NCI-H2029 treated with DMSO at 0.1 percent for 48 hours (cell line): Measurements from ENCODE around the gene WDR72.
"Not testable (repeated sequence)": the region's sequence is repeated elsewhere in the genome, so short reads cannot be mapped to it uniquely, and the experiment has no call there.

Experiments used
- DNase-seq: peaks from one replicate; lab custom pipeline; 2025; lab: John Stamatoyannopoulos, UW

The WDR72 gene

DNA sequence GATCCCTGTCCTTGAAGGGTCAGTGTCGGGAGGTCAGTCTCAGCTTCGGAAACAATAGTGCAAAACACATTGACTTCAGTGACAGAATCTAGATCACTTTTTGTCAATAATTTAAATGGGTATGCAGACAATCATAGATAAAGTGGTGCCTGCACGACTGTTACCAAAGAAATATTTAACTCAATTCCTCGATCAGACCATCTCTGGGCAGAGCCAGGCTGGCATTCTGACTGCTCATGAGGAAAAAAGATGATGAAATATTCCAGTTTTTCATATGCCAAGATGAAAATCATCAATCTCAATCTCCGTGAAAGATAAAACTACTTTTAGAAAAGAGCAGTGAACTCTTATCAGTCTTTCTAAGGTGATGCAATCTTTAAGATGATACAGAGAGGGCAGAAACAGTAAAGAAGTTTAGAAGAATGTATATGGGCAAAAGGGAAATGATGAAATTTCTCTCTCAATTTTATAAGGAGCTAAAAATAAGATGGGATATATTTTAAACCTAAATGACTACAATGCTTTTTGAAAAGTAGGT, 169.9 kb downstream of the WDR72 start:
- no peak for DNase-seq

DNA sequence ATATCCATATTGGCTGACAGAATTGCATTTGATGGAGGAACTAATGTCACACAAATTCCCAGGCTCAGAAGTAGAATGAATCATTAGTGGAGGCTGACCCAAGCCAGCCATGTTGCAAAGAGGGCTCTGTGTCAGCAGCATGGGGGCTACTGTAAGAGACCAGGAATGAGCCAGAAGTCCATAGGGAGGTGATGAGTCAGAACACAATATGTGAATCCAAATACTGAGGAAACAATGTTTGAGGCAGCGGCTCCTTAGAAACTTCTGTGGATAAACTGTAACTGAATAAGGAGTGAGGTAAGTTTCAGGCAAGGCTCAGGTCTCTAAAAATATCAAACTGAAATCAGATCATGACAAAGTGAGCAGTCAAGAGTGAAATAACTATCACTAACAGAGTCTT, 170.7 kb downstream of the WDR72 start:
- no peak for DNase-seq

DNA sequence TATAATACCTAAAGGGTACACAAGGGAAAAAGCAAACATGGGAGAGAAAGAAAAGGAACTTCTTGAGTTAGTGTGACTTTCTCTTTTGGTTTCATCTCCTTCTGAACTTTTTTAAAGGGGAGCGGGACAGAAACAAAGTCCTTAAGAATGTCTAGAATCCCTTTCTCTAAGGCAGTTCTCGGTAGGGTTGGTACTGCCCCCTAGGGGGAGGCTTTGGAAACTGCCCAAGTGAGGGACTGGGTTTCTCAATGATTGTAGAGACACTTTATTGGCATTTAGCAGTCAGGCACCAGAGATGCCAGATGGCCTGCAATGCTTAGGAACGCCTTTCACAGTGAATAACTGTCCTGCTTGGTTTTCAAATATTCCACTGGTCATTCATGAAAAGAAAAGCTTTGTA, 172.7 kb downstream of the WDR72 start:
- no peak for DNase-seq

DNA sequence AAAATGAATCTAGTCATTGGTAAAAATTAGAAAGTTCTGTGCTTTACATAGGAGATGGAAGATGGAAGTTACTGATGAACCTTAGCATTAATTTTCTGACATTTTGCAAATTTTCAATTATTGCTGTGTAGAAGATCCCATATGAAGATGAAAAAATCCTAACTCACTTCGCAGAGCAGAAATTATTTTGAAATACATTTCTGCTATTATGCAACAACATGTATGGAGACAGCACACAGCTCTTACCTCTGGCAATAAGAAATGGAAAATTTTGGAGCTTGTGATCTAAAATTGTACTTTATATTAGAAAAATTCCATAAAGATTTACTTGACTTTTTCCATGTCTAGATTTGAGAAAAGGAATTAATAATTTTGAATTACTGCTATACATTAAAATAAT, 177.9 kb downstream of the WDR72 start:
- no peak for DNase-seq

DNA sequence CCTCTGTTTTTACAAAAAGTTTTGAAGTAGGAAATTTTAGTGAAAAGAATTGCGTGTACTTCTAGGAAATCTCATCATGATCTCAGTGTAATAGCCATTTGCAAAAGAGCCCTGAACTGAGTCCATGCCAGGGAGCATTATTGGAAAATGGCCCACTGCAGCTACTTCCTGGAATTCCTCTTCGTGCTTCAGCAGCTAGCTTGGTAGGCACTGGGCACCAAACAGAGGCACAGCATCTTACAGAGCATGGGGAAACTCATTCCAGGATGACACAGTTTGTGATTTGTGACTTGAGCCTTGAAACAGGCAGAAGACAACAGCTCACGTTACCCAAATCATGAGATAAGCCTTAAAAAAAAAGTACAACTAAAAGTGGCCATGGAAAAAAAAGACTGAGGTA, 179.1 kb downstream of the WDR72 start:
- DNase-seq, result peak; percentile 10

DNA sequence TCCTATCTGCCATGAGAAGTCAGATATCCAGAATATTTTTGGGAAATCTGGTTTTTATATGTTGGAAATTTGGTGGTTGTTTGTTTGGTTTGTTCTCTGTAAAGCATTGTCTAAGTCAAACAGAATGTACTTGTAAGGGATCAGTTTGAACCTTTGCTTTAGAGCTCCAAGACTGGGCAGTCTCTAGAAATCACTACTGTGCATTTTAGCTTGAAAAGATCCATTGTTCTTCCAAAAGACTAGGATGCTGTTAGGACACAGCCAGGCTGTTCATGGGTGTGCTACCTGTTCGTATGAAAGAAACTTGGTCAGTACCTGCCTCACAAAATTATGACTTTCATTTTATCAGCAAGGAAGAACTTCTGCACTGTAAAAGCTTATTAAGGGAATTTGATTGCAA, 182.6 kb downstream of the WDR72 start:
- no peak for DNase-seq

DNA sequence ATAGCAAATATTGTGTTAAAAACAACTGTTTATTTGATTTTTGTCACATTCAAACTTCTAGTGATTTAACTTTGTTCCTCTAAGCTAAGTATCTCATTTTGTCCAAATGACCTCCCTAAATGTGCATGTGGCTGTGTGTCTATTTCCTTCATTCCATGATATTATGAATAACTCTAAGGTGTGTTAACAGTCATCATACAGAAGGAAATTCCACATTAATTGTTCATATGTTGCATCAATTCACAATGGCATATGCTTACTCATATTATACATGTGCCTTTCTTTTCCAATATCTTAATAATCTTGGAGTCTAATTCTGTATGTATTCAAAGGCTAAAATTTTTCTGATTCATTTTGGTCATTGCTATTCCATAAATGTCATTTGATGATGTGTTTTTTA, 186.4 kb downstream of the WDR72 start:
- DNase-seq, result no peak

DNA sequence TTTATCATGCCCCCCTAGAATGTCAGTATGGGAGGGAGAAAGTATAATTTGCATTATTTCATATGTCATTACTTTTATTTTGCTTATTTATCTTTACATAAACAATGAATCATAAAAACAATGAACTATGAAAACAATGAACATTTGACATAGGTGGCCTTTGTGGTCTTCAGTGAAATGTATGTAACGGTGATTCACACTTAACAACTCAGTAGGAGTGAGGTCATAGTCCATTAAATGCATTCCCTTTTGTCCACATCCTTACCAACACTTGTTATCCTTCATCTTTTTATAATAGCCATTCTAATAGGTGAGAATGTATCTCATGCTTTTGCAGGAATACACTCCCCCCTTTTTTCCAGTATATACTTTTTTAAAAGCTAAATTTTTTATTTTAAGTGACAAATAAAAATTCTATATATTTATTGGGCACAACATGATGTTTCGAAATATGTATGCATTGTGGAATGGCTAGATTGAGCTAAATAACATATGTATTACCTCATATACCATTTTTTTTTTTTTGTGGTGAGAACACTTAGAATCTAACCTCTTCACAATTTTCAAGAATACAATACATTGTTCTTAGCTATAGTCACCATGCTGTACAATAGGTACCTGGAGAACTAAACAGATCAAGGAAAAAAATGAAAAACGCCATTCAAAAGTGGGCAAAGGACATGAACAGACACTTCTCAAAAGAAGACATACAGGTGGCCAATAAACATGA, 189.5 kb downstream of the WDR72 start:
- no peak for DNase-seq

DNA sequence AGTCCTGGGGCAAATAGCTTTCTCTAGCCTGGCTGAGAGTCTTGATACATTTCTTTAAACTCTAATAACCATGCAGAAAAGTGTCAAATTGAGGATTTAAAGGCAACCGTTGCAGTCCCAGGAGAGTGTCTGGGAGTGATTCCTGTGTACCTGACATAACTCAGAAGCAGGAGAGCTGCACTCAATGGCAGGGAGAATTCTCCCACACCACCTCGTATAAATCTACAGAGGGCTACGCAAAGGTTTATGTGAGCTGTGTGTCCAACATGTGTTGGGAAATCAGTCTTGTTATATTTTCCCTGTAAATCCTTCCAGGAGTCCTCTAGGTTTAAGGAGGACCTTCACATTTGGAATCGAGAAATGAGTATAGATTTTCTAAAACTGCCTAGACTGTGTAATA, 192.6 kb downstream of the WDR72 start:
- no peak for DNase-seq

DNA sequence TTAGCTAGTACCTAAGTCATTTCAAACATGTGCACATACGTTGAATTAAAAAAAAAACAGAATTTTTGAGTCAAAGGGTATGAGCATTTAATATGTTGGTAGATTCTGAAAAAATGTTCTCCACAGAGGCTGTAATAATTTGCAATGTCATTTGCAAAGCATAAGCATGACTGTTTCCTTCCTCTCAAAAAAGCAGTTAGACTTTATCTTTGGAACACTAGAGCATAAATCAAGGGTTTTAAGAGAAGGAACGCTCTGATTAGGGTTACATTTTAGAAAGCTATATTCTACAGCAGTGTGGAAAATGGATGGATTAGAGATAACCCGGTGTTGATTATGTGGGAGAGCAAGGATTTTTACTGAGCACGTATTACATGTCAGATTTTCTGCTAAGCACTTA, 193.7 kb downstream of the WDR72 start:
- no peak for DNase-seq

DNA sequence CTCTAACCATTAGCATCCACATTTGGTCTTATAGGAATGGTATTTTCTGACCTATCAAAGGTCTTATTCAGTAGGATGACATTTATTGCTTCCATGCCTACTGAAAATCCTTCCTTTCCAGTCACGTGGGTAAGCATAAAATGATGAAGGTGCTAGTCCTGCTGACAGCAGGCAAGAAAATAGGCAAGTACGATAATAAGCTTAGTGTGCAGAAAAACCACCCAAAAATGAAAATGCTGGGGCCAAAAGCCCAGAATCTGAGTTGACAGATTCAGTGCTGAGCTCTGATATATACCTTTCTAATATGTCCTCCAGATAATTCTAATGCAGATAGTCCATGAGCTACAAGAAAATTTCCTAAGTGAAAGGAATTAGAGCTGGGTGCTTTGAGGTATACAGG, 194.8 kb downstream of the WDR72 start:
- no peak for DNase-seq

DNA sequence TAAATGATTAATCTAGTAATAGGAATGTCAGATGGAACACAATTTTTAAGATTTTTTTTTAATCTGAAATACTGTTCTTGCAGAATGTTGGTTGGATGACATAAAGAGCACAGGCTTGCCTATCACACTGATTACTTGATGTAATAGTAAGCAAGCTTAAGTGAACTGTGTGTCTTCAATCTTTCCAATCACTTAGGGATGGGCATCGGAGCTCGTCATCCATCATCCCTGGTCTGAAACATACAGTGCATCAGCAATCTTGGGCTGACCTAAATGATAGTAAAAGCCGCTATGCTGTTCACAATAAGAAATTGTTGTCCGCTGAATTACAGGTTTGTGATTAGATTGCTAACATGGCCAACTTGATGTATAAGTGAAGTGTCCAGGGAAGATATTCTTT, 195.8 kb downstream of the WDR72 start:
- DNase-seq, result no peak

DNA sequence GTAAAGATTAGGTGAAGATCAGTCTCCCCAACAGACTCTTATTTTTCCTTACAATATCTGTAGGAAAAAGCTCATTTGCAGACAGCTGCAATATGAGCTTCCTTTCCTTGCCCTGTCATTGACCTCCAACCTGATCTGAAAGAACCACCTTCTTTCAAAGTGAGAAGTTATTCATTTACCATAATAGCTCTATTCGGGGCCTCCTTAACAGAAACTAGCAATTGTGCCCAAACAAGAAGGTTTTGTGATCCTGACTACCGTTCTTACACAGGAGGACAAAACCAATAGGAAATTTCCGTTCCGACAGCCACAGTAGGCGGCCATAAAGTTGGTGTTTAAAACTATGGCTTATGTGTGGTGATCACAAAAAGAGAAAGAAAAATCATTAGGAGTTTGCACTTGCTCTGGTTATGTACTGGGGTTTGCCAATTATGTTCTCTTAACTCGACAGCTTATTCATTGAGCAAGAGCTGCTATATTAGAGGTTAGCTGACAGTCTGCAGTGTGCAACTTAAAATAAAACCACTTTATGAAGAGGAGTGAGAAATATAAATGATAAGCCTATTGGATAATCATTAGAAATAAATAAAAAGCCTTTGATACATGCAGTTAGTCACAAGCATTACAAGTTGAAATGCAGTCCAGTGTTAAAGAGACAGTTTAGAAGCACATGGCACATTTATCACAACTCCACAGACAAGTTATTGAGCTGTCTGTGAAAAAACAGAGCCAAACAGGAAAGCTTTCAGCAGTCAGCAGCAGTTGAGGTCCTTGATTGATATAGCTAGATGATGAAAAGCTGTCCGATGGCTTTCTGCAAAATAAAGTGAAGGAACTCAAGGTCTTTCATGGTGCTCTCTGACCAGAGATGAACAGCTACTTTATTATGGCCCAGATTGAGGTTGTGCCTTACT, 199.8 kb downstream of the WDR72 start:
- no peak for DNase-seq

DNA sequence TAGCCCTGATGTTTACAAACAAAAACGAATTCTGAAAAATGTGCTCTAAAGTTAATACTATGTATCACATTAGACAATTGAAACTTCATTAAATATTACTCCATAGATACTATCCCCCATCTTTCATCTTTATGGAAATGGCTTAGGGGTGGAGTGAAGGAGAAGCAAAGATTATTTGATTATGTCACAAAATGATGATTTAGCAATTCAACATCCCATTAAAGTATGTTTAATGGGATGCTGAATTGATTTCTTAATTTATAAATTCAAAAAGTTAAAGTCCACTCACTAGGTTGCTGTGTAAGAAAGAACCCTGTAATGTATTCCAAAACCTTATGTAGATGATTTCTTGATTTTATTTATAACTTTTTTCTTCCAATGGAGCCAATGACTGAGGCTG, 201.1 kb downstream of the WDR72 start:
- DNase-seq, result no peak

DNA sequence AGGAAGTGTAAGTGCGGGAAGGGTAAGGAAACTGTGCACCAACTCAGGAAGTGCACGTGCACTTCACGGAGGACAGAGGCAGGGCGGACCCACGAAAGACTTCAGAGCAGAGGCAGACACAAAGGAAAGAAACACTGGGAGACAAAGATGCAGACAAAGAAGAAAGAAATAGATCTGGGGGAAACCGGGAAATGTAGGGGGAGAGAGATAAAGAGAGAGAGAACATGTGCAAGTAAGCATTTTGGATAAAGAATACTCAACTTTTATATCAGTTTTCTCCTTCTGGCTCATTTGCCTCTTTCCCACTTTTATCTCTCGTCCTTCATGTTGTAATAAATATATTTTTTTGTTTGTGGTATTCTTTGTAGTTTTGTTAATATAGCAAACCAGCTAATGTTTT, 204.2 kb downstream of the WDR72 start:
- no peak for DNase-seq

DNA sequence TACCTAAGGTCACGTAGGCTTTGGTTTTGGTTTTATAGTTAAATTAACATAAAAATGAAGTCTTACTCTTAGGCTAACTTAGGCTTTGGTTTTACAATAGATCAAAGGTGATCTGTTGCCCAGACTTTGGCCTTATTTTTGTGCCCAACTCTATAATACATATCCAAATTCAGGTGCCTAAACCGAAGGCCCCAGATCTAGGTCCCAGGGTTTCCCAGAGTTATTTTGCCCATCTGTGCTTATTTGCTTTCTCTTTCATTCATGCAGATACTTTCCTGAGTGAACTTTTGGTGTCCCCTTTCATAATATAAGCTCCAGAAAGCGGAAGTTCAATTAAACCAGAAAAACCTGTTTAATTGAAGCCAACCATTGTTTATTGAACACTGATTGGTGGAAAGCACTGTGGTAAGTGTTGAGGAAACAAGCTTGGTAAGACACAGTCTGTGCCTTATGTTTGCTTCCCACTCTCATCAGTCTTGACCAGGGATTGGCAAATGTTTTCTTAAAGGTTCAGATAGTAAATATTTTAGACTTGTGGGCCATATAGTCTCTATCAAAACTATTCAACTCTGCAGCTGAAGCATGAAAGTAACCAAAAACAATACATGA, 209.7 kb downstream of the WDR72 start:
- peak; percentile 12 for DNase-seq

DNA sequence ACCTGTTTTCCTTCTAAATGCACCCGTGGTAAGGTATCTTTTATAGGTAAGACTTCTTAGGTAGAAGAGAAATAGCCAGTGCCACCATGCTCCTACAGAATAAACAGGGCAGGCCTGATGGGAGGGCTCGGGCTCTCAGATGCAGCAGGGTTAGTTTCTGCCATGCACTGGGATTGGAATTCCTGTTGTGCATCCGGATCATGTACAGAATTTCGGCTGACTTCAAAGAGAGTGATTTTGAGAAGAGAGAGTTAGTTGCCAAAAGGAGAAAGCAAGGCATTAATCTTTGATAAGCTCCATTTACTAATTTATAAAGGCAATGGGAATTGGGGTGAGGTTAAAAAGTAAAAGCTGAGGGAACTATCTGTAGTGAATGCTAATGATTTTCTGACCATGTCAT, 211.2 kb downstream of the WDR72 start:
- no peak for DNase-seq

DNA sequence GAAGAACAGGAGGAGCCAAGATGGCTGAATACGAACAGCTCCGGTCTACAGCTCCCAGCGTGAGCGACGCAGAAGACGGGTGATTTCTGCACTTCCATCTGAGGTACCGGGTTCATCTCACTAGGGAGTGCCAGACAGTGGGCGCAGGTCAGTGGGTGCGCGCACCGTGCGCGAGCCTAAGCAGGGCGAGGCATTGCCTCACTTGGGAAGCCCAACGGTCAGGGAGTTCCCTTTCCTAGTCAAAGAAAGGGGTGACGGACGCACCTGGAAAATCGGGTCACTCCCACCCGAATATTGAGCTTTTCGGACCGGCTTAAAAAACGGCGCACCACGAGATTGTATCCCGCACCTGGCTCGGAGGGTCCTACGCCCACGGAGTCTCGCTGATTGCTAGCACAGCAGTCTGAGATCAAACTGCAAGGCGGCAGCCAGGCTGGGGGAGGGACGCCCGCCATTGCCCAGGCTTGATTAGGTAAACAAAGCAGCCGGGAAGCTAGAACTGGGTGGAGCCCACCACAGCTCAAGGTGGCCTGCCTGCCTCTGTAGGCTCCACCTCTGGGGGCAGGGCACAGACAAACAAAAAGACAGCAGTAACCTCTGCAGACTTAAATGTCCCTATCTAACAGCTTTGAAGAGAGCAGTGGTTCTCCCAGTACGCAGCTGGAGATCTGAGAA, 218.7 kb downstream of the WDR72 start:
- DNase-seq, result not testable (repeated sequence)

DNA sequence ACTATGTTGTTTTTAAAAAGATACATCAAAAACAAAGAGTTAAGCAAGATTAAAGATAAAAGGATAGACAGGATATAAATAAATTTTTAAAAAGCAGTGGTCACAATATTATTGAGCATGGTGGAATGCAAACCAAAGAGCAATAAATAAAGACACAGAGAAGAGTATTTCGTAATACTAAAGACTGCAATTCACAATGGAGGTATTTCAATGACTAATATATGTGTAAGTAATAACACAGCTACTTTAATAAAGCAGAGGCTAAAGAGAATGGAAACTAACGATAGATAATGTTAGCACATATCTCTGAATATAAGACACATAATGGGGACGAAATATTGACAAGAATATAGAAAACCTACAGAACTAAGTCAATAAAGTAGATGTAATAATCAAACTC, 219.6 kb downstream of the WDR72 start:
- DNase-seq, result no peak

DNA sequence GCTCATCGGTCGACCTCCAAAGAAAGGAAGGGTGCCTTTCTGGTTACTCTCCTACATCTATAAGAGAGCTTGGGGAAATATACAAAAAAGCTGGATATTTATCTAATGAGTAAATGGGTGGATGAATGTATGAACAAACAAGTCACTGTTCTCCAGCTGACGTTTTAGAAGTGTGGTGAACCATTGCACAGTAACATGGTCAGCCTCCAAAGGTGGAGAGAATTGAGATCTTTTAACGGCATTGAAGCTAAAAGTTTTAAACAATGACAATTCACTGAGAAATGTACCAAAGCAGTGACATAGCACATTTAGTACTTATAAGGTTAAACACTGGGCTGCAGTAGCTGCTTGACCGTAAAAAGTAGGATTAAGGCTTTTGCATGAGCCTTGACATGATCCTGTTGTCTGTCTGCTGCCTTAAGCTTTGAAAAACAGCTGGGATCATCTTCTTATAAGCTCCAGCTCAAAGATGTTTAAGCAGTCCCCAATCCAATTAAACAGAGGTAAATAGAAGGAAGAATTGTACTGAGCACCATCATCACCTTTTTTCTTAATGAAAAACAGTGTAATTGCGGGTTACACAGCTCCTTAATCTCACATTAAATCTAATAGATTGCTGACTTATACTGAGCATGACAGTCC, 222.9 kb downstream of the WDR72 start:
- DNase-seq, result no peak

DNA sequence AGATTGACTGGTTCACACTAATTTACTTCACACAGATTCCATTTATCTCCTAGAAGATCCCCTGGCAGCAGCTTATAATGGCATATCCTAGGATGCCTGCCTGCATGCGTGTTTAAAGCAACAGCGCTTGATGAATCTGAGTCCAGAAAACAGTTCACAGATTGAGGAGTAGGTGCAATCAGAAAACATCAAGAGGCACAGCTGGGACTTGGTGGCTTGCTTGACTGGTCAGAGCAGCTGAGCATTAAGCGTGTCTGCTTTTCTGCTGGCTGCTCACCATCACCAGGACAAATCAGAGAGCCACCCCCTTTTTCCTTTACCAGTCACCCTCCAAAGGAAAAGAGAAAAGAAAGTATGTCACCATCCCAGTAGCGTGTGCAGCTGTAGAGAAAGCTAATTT, 223.6 kb downstream of the WDR72 start:
- no peak for DNase-seq
